HG03460 (cell line): Measurements from ENCODE around the gene CD300LD.
"Not testable (repeated sequence)": the region's sequence is repeated elsewhere in the genome, so short reads cannot be mapped to it uniquely, and the experiment has no call there.

ENCODE experiments used
- ATAC-seq: cut with Tn5 transposase; IDR thresholded peaks from one replicate; pipeline ENCODE4 v1.9.1; 2021; ENCODE audit not compliant: unreplicated experiment

The CD300LD gene

GRCh38 chr17:74592087-74592990 is at the start of gene CD300LD:
Gene CD300LD (minus strand): TSS chr17:74592283. CDS start chr17:74592202, 81 bp downstream.
- no peak for ATAC-seq

GRCh38 chr17:74641224-74641957 is 49.3 kb upstream of the CD300LD start:
- no peak for ATAC-seq

- ATAC-seq = no peak
These were observed 47.6 kb upstream of the CD300LD start for GRCh38 chr17:74639704-74640151.

GRCh38 chr17:74637926-74638325 is 45.8 kb upstream of the CD300LD start:
- ATAC-seq = no peak

GRCh38 chr17:74637265-74637664 is 45.2 kb upstream of the CD300LD start:
- no peak for ATAC-seq

- not testable (repeated sequence) for ATAC-seq
These were observed 44.5 kb upstream of the CD300LD start for GRCh38 chr17:74636541-74637085.

GRCh38 chr17:74635418-74635817 is 43.3 kb upstream of the CD300LD start:
- ATAC-seq = no peak

- no peak for ATAC-seq
These were observed 41.2 kb upstream of the CD300LD start for GRCh38 chr17:74633326-74633725.

- ATAC-seq = no peak
These were observed 40.5 kb upstream of the CD300LD start for GRCh38 chr17:74632617-74633016.

- no peak for ATAC-seq
These were observed 39.7 kb upstream of the CD300LD start for GRCh38 chr17:74631468-74632450.

GRCh38 chr17:74630251-74630650 is 38.2 kb upstream of the CD300LD start:
- ATAC-seq = not testable (repeated sequence)

- no peak for ATAC-seq
These were observed 33.6 kb upstream of the CD300LD start for GRCh38 chr17:74625661-74626060.

GRCh38 chr17:74624131-74624530 is 32.0 kb upstream of the CD300LD start:
- ATAC-seq = no peak

- no peak for ATAC-seq
These were observed 31.6 kb upstream of the CD300LD start, which contains the start of gene CD300E for GRCh38 chr17:74623693-74624093. Gene CD300E (minus strand): TSS chr17:74623738. CDS start chr17:74623621, 117 bp downstream.

- ATAC-seq = no peak
These were observed 27.1 kb upstream of the CD300LD start for GRCh38 chr17:74619077-74619673.

- ATAC-seq = no peak
These were observed 26.4 kb upstream of the CD300LD start for GRCh38 chr17:74618451-74618850.

GRCh38 chr17:74616696-74617095 is 24.6 kb upstream of the CD300LD start:
- ATAC-seq = no peak

- ATAC-seq = no peak
These were observed 20.0 kb upstream of the CD300LD start for GRCh38 chr17:74612046-74612445.

- no peak for ATAC-seq
These were observed 18.0 kb upstream of the CD300LD start for GRCh38 chr17:74610108-74610507.

GRCh38 chr17:74608511-74608910 is 16.4 kb upstream of the CD300LD start:
- no peak for ATAC-seq
